ENCODE data around the gene MAN2B2. TPM values are rescaled to one million over a fixed set of nuclear protein-coding genes. Genes with fewer than 3 reads are reported as not detected.

Gene MAN2B2
- total and polyA plus RNA-seq, 8 donors = 6.1 to 49.4 (median 13.9) TPM

- H3K9me3 ChIP-seq = no peaks in the 10 kb centered on the region
- peaks cover 12 to 17% (median 17%) of the 10 kb centered on the region in 4 donors for H3K4me1 ChIP-seq
- H3K27me3 ChIP-seq = peaks cover 3 to 93% (median 62%) of the 10 kb centered on the region in 3 donors
- no peak overlapping the region for H3K27ac ChIP-seq
- no peak overlapping the region for H3K4me3 ChIP-seq
- WGBS, 5 donors = 31 to 45% (median 37%) methylated on average over 12 to 16 of the region's 16 CpGs
- TF ChIP-seq POLR2A (IDR thresholded peaks at IDR 0.05) (no peak), EP300 (IDR thresholded peaks at IDR 0.05) (no peak), POLR2AphosphoS5 (IDR thresholded peaks at IDR 0.05) (no peak), CTCF (IDR thresholded peaks at IDR 0.05) (no peak)
- intact Hi-C loops (cut with DNase I; ENCODE audit: low total_unique reads) = no loop called here
- no peak for DNase-seq
- H3K36me3 ChIP-seq = no peaks in the 10 kb centered on the region
Observed at GRCh38 chr4:6561706-6562371, 13.2 kb upstream of the MAN2B2 start.

- H3K27ac ChIP-seq = no peak overlapping the region
- no peaks in the 10 kb centered on the region for H3K9me3 ChIP-seq
- DNase-seq = peak in 1 of 2 donors; percentile 50
- TF ChIP-seq POLR2AphosphoS5 (IDR thresholded peaks at IDR 0.05) = no peak
- TF ChIP-seq CTCF (IDR thresholded peaks at IDR 0.05) = no peak
- no peak for TF ChIP-seq POLR2A (IDR thresholded peaks at IDR 0.05)
- TF ChIP-seq EP300 (IDR thresholded peaks at IDR 0.05) = no peak
- peaks cover 12 to 17% (median 17%) of the 10 kb centered on the region in 4 donors for H3K4me1 ChIP-seq
- intact Hi-C loops (cut with DNase I; ENCODE audit: low total_unique reads) = no loop called here
- 0 to 3% (median 1%) methylated on average over 21 to 127 of the region's 127 CpGs for WGBS, 5 donors
- no peaks in the 10 kb centered on the region for H3K36me3 ChIP-seq
- peak overlapping the region; percentile 35 to 58 (median 47) for H3K4me3 ChIP-seq
- H3K27me3 ChIP-seq = peaks cover 3 to 82% (median 62%) of the 10 kb centered on the region in 3 donors
Observed at GRCh38 chr4:6562931-6563901, 11.8 kb upstream of the MAN2B2 start.

GRCh38 chr4:6563935-6564645 is 10.9 kb upstream of the MAN2B2 start:
- WGBS, 5 donors = 11 to 40% (median 15%) methylated on average over 4 to 58 of the region's 66 CpGs
- H3K27ac ChIP-seq = no peak overlapping the region
- no peaks in the 10 kb centered on the region for H3K36me3 ChIP-seq
- H3K27me3 ChIP-seq = peaks cover 3 to 73% (median 54%) of the 10 kb centered on the region in 3 donors
- H3K4me1 ChIP-seq = peaks cover 12 to 17% (median 17%) of the 10 kb centered on the region in 4 donors
- peak in 1 of 2 donors; percentile 25 for DNase-seq
- intact Hi-C loops (cut with DNase I; ENCODE audit: low total_unique reads) = no loop called here
- peak overlapping the region; percentile 35 to 52 (median 42) for H3K4me3 ChIP-seq
- no peaks in the 10 kb centered on the region for H3K9me3 ChIP-seq
- TF ChIP-seq EP300 (IDR thresholded peaks at IDR 0.05) = no peak
- no peak for TF ChIP-seq POLR2A (IDR thresholded peaks at IDR 0.05)
- TF ChIP-seq POLR2AphosphoS5 (IDR thresholded peaks at IDR 0.05) = no peak
- no peak for TF ChIP-seq CTCF (IDR thresholded peaks at IDR 0.05)
